ENCODE results near the gene GPR161. TPM values are rescaled to one million over a fixed set of nuclear protein-coding genes. Genes with fewer than 3 reads are reported as not detected.

Gene GPR161
- total and polyA plus RNA-seq, 2 experiments from 2014 or later, result 7.9 to 11.6 TPM

GRCh38 chr1:168125051-168125450, 11.7 kb downstream of the GPR161 start (continued):
- TF ChIP-seq, protein P1, sequence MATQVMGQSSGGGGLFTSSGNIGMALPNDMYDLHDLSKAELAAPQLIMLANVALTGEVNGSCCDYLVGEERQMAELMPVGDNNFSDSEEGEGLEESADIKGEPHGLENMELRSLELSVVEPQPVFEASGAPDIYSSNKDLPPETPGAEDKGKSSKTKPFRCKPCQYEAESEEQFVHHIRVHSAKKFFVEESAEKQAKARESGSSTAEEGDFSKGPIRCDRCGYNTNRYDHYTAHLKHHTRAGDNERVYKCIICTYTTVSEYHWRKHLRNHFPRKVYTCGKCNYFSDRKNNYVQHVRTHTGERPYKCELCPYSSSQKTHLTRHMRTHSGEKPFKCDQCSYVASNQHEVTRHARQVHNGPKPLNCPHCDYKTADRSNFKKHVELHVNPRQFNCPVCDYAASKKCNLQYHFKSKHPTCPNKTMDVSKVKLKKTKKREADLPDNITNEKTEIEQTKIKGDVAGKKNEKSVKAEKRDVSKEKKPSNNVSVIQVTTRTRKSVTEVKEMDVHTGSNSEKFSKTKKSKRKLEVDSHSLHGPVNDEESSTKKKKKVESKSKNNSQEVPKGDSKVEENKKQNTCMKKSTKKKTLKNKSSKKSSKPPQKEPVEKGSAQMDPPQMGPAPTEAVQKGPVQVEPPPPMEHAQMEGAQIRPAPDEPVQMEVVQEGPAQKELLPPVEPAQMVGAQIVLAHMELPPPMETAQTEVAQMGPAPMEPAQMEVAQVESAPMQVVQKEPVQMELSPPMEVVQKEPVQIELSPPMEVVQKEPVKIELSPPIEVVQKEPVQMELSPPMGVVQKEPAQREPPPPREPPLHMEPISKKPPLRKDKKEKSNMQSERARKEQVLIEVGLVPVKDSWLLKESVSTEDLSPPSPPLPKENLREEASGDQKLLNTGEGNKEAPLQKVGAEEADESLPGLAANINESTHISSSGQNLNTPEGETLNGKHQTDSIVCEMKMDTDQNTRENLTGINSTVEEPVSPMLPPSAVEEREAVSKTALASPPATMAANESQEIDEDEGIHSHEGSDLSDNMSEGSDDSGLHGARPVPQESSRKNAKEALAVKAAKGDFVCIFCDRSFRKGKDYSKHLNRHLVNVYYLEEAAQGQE (IDR thresholded peaks at IDR 0.05; ENCODE audit: unreplicated experiment), result no peak
- no peak for TF ChIP-seq EZH2 (IDR thresholded peaks at IDR 0.05; ENCODE audit: low read depth, unreplicated experiment)
- no peak for TF ChIP-seq CREB1 (CRISPR knock-in tag; IDR thresholded peaks at IDR 0.05; ENCODE audit: low read depth)
- no peak for TF ChIP-seq JUNB (IDR thresholded peaks at IDR 0.05; ENCODE audit: unreplicated experiment)
- TF ChIP-seq ZNF331 (CRISPR knock-in tag; IDR thresholded peaks at IDR 0.05; ENCODE audit: low read depth), result no peak
- TF ChIP-seq NANOG (IDR thresholded peaks at IDR 0.05; ENCODE audit: borderline replicate concordance), result no peak
- TF ChIP-seq, protein P2, sequence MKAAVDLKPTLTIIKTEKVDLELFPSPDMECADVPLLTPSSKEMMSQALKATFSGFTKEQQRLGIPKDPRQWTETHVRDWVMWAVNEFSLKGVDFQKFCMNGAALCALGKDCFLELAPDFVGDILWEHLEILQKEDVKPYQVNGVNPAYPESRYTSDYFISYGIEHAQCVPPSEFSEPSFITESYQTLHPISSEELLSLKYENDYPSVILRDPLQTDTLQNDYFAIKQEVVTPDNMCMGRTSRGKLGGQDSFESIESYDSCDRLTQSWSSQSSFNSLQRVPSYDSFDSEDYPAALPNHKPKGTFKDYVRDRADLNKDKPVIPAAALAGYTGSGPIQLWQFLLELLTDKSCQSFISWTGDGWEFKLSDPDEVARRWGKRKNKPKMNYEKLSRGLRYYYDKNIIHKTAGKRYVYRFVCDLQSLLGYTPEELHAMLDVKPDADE (IDR thresholded peaks at IDR 0.05), result no peak

DNA sequence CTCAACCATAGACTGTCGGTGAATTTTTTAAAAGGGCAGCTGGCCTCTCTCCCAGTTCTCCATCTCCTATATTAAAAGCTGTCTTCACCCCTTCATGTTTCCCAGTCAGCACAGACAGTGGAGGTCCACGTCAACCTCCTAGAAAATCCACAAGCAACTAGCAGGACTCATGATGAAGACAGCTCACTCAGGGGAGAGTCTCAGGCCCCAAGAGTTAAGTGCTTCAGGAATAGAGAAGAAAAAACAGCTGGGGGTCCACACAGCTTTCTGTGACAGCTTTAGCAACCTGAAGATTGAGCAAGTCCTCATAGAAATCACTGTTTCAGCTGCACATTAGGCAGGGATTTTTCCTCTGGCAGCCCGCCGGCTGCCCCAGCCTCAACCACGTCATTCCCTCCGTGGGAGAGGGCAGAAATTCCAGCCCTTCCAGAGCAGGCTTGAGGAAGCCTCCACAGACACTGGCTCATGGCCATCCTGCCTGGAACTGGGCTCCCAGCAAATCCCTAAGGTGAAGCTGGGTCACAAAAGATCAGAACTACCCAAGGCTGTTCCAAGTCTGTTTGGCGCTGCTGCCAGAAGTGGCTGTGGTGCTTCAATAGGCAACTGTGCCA, 15.2 kb downstream of the GPR161 start:
- H3K4me3 ChIP-seq, result no peak overlapping the region
- H3K79me2 ChIP-seq (replicated peaks; ENCODE audit: insufficient read depth), result 0 out of 2 replicates have a peak, but pooled peaks cover 4% of the 10 kb centered on the region
- H3K36me3 ChIP-seq (ENCODE audit: insufficient read depth), result no peaks in the 10 kb centered on the region
- no peaks in the 10 kb centered on the region; the same call in 1 of the 2 replicates for H4K20me1 ChIP-seq (replicated peaks; ENCODE audit: insufficient read depth)
- ATAC-seq, result no peak
- no peaks in the 10 kb centered on the region for H3K4me1 ChIP-seq (ENCODE audit: insufficient read depth)
- no peaks in the 10 kb centered on the region for H3K9me2 ChIP-seq (ENCODE audit: insufficient read depth)
- H2AFZ ChIP-seq, result no peak overlapping the region
- no peak overlapping the region for H3K4me2 ChIP-seq
- Mint-ChIP-seq H3K4me3 (no peak overlapping the region), H3K9me3 (peaks cover 14% of the 10 kb centered on the region; the same call in 2 of the 3 replicates), H3K27me3 (ENCODE audit: insufficient read depth, low read depth, poor library complexity) (peaks cover 5% of the 10 kb centered on the region), H3K27ac (no peak overlapping the region), H3K36me3 (ENCODE audit: low read depth) (peaks cover 22% of the 10 kb centered on the region), H3K4me1 (peaks cover 2% of the 10 kb centered on the region; the same call in 1 of the 3 replicates)
- H3F3A ChIP-seq (replicated peaks; ENCODE audit: low read depth), result no peaks in the 10 kb centered on the region
- no peak for DNase-seq (ENCODE audit: low spot score)
- H3K27ac ChIP-seq (ENCODE audit: low read depth), result no peak overlapping the region
- no peaks in the 10 kb centered on the region for H3K27me3 ChIP-seq (ENCODE audit: insufficient read depth)
- TF ChIP-seq POLR2AphosphoS5 (IDR thresholded peaks at IDR 0.05; ENCODE audit: low read depth) (no peak), STAT1 (IDR thresholded peaks at IDR 0.05; ENCODE audit: unreplicated experiment) (no peak), CREB1 (CRISPR knock-in tag; IDR thresholded peaks at IDR 0.05; ENCODE audit: low read depth) (no peak), JUNB (IDR thresholded peaks at IDR 0.05; ENCODE audit: unreplicated experiment) (no peak), EZH2phosphoT487 (IDR thresholded peaks at IDR 0.05; ENCODE audit: unreplicated experiment) (no peak), NANOG (IDR thresholded peaks at IDR 0.05; ENCODE audit: borderline replicate concordance) (no peak), ZNF114 (CRISPR knock-in tag; IDR thresholded peaks at IDR 0.05) (no peak)
- TF ChIP-seq, protein P3, sequence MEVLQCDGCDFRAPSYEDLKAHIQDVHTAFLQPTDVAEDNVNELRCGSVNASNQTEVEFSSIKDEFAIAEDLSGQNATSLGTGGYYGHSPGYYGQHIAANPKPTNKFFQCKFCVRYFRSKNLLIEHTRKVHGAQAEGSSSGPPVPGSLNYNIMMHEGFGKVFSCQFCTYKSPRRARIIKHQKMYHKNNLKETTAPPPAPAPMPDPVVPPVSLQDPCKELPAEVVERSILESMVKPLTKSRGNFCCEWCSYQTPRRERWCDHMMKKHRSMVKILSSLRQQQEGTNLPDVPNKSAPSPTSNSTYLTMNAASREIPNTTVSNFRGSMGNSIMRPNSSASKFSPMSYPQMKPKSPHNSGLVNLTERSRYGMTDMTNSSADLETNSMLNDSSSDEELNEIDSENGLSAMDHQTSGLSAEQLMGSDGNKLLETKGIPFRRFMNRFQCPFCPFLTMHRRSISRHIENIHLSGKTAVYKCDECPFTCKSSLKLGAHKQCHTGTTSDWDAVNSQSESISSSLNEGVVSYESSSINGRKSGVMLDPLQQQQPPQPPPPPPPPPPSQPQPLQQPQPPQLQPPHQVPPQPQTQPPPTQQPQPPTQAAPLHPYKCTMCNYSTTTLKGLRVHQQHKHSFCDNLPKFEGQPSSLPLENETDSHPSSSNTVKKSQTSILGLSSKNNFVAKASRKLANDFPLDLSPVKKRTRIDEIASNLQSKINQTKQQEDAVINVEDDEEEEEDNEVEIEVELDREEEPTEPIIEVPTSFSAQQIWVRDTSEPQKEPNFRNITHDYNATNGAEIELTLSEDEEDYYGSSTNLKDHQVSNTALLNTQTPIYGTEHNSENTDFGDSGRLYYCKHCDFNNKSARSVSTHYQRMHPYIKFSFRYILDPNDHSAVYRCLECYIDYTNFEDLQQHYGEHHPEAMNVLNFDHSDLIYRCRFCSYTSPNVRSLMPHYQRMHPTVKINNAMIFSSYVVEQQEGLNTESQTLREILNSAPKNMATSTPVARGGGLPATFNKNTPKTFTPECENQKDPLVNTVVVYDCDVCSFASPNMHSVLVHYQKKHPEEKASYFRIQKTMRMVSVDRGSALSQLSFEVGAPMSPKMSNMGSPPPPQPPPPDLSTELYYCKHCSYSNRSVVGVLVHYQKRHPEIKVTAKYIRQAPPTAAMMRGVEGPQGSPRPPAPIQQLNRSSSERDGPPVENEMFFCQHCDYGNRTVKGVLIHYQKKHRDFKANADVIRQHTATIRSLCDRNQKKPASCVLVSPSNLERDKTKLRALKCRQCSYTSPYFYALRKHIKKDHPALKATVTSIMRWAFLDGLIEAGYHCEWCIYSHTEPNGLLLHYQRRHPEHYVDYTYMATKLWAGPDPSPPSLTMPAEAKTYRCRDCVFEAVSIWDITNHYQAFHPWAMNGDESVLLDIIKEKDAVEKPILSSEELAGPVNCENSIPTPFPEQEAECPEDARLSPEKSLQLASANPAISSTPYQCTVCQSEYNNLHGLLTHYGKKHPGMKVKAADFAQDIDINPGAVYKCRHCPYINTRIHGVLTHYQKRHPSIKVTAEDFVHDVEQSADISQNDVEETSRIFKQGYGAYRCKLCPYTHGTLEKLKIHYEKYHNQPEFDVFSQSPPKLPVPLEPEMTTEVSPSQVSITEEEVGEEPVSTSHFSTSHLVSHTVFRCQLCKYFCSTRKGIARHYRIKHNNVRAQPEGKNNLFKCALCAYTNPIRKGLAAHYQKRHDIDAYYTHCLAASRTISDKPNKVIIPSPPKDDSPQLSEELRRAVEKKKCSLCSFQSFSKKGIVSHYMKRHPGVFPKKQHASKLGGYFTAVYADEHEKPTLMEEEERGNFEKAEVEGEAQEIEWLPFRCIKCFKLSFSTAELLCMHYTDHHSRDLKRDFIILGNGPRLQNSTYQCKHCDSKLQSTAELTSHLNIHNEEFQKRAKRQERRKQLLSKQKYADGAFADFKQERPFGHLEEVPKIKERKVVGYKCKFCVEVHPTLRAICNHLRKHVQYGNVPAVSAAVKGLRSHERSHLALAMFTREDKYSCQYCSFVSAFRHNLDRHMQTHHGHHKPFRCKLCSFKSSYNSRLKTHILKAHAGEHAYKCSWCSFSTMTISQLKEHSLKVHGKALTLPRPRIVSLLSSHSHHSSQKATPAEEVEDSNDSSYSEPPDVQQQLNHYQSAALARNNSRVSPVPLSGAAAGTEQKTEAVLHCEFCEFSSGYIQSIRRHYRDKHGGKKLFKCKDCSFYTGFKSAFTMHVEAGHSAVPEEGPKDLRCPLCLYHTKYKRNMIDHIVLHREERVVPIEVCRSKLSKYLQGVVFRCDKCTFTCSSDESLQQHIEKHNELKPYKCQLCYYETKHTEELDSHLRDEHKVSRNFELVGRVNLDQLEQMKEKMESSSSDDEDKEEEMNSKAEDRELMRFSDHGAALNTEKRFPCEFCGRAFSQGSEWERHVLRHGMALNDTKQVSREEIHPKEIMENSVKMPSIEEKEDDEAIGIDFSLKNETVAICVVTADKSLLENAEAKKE (CRISPR knock-in tag; IDR thresholded peaks at IDR 0.05), result no peak
- TF ChIP-seq, protein P2 (IDR thresholded peaks at IDR 0.05), result no peak
